HG03521 (cell line): ENCODE data around the gene DGKI.

Experiments used
- ATAC-seq: cut with Tn5 transposase; IDR thresholded peaks from one replicate; pipeline ENCODE4 v1.9.1; 2021; ENCODE audit warnings: mild to moderate bottlenecking, moderate library complexity; ENCODE audit not compliant: unreplicated experiment

The DGKI gene

GRCh38 chr7:137611606-137612005, 235.2 kb downstream of the DGKI start:
- no peak for ATAC-seq

- no peak for ATAC-seq
Measured at GRCh38 chr7:137609500-137609899, 237.3 kb downstream of the DGKI start.

- ATAC-seq = no peak
Measured at GRCh38 chr7:137606061-137606674, 240.6 kb downstream of the DGKI start.

- ATAC-seq = no peak
Measured at GRCh38 chr7:137603043-137603442, 243.7 kb downstream of the DGKI start.

GRCh38 chr7:137601642-137602041, 245.1 kb downstream of the DGKI start:
- ATAC-seq = no peak

- no peak for ATAC-seq
Measured at GRCh38 chr7:137597856-137598255, 248.9 kb downstream of the DGKI start.

- no peak for ATAC-seq
Measured at GRCh38 chr7:137593115-137593711, 253.6 kb downstream of the DGKI start.

GRCh38 chr7:137592232-137592896, 254.4 kb downstream of the DGKI start:
- ATAC-seq = no peak

GRCh38 chr7:137591421-137591837, 255.3 kb downstream of the DGKI start:
- ATAC-seq = no peak

- no peak for ATAC-seq
Measured at GRCh38 chr7:137590756-137591305, 255.9 kb downstream of the DGKI start.

GRCh38 chr7:137590071-137590755, 256.6 kb downstream of the DGKI start:
- no peak for ATAC-seq

GRCh38 chr7:137587326-137587725, 259.4 kb downstream of the DGKI start:
- no peak for ATAC-seq

- no peak for ATAC-seq
Measured at GRCh38 chr7:137585591-137585990, 261.2 kb downstream of the DGKI start.

GRCh38 chr7:137583172-137583571, 263.6 kb downstream of the DGKI start:
- no peak for ATAC-seq

- no peak for ATAC-seq
Measured at GRCh38 chr7:137579913-137580640, 266.7 kb downstream of the DGKI start.

GRCh38 chr7:137578541-137578940, 268.2 kb downstream of the DGKI start:
- no peak for ATAC-seq

- ATAC-seq = no peak
Measured at GRCh38 chr7:137577184-137577583, 269.6 kb downstream of the DGKI start.

- ATAC-seq = no peak
Measured at GRCh38 chr7:137576481-137576880, 270.3 kb downstream of the DGKI start.

GRCh38 chr7:137574812-137575211, 272.0 kb downstream of the DGKI start:
- ATAC-seq = no peak

GRCh38 chr7:137572056-137572784, 274.6 kb downstream of the DGKI start:
- no peak for ATAC-seq
